ENCODE measurements around the gene CRYGN.

- TF ChIP-seq GATA2 (IDR thresholded peaks at IDR 0.05; ENCODE audit: low read depth, low read length) (no peak), GATA3 (IDR thresholded peaks at IDR 0.05; ENCODE audit: low read depth, low read length) (no peak)
These were observed 45.2 kb upstream of the CRYGN start for GRCh38 chr7:151484971-151485707.

Measured in SH-SY5Y (cell line).